Peyer's patch (tissue), 4 donors: ENCODE results near the gene FBXW2.

Experiments
- CTCF ChIP-seq, 6 experiments: fragments of 450-650 bp in 4 of 6; fragments of 200-600 bp in 2 of 6; sonication (generic) in 1 of 6; IDR thresholded peaks; one replicate each; pipeline ENCODE4 v1.5.1; 2017 to 2019; ENCODE audit warnings: antibody characterized with exemption in 6 of 6, mild to moderate bottlenecking in 3 of 6, moderate library complexity in 1 of 6
- POLR2A ChIP-seq, 2 donors: fragments of 450-650 bp; IDR thresholded peaks; one replicate each; pipeline ENCODE4 v1.5.1; 2017; ENCODE audit warnings: antibody characterized with exemption in 2 of 2, mild to moderate bottlenecking in 2 of 2, moderate library complexity in 2 of 2

- TF ChIP-seq CTCF (IDR thresholded peaks at IDR 0.05) (no peak), POLR2A (IDR thresholded peaks at IDR 0.05) (no peak)
Observed at GRCh38 chr9:120710110-120710981, 82.9 kb downstream of the FBXW2 start.
